ENCODE measurements around the gene SLC44A1.

The SLC44A1 gene

GRCh38 chr9:105316703-105317102, 72.3 kb downstream of the SLC44A1 start:
- Histone ChIP-seq H3K36me3 (ENCODE audit: control insufficient read depth, insufficient read depth, low read length) (no peaks in the 10 kb centered on the region), H3K9me3 (ENCODE audit: control insufficient read depth, insufficient read depth, low read length) (no peaks in the 10 kb centered on the region), H3K27me3 (ENCODE audit: control insufficient read depth, insufficient read depth, low read length) (no peaks in the 10 kb centered on the region), H3K4me1 (ENCODE audit: control insufficient read depth, insufficient read depth, low read length) (no peaks in the 10 kb centered on the region), H3K27ac (ENCODE audit: low read length) (no peak overlapping the region), H3K4me3 (ENCODE audit: low read length) (no peak overlapping the region)
- WGBS (ENCODE audit: insufficient coverage, insufficient read length) = no CpG with 5 or more reads among the region's 2 CpGs
- DNase-seq (ENCODE audit: low read depth, low spot score) = no peak

- Histone ChIP-seq H3K36me3 (ENCODE audit: control insufficient read depth, insufficient read depth, low read length) (no peaks in the 10 kb centered on the region), H3K4me3 (ENCODE audit: low read length) (no peak overlapping the region), H3K9me3 (ENCODE audit: control insufficient read depth, insufficient read depth, low read length) (no peaks in the 10 kb centered on the region), H3K27me3 (ENCODE audit: control insufficient read depth, insufficient read depth, low read length) (no peaks in the 10 kb centered on the region), H3K4me1 (ENCODE audit: control insufficient read depth, insufficient read depth, low read length) (no peaks in the 10 kb centered on the region), H3K27ac (ENCODE audit: low read length) (no peak overlapping the region)
- no peak for DNase-seq (ENCODE audit: low read depth, low spot score)
- WGBS (ENCODE audit: insufficient coverage, insufficient read length) = no CpG with 5 or more reads among the region's 4 CpGs
Observed at GRCh38 chr9:105318729-105319191, 74.3 kb downstream of the SLC44A1 start.

GRCh38 chr9:105319202-105319813, 74.9 kb downstream of the SLC44A1 start:
- H3K4me1 ChIP-seq (ENCODE audit: control insufficient read depth, insufficient read depth, low read length) = no peaks in the 10 kb centered on the region
- no peak for DNase-seq (ENCODE audit: low read depth, low spot score)
- no CpG with 5 or more reads among the region's 5 CpGs for WGBS (ENCODE audit: insufficient coverage, insufficient read length)
- H3K9me3 ChIP-seq (ENCODE audit: control insufficient read depth, insufficient read depth, low read length) = no peaks in the 10 kb centered on the region
- H3K27ac ChIP-seq (ENCODE audit: low read length) = no peak overlapping the region
- H3K4me3 ChIP-seq (ENCODE audit: low read length) = no peak overlapping the region
- H3K36me3 ChIP-seq (ENCODE audit: control insufficient read depth, insufficient read depth, low read length) = no peaks in the 10 kb centered on the region
- H3K27me3 ChIP-seq (ENCODE audit: control insufficient read depth, insufficient read depth, low read length) = no peaks in the 10 kb centered on the region

DNA sequence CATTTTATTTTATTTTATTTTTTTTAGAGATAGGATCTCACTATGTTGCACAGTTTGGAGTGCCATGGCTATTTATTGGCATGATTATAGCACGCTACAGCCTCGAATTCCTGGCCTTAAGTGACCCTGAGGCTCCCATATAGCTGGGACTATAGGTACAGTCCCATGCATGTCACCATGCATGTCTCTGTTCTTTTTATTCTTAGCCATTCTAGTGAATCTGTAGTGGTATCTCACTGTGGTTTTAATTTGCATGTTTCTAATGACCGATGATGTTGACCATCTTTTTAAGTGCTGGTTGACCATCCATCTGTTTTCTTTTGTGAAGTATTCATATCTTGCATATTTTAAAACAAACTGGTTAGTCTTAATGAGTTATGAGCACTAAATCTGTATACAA, 76.1 kb downstream of the SLC44A1 start:
- Histone ChIP-seq H3K27me3 (ENCODE audit: control insufficient read depth, insufficient read depth, low read length) (no peaks in the 10 kb centered on the region), H3K27ac (ENCODE audit: low read length) (no peak overlapping the region), H3K9me3 (ENCODE audit: control insufficient read depth, insufficient read depth, low read length) (no peaks in the 10 kb centered on the region), H3K4me1 (ENCODE audit: control insufficient read depth, insufficient read depth, low read length) (no peaks in the 10 kb centered on the region), H3K4me3 (ENCODE audit: low read length) (no peak overlapping the region), H3K36me3 (ENCODE audit: control insufficient read depth, insufficient read depth, low read length) (no peaks in the 10 kb centered on the region)
- no CpG with 5 or more reads among the region's 3 CpGs for WGBS (ENCODE audit: insufficient coverage, insufficient read length)
- no peak for DNase-seq (ENCODE audit: low read depth, low spot score)

- DNase-seq (ENCODE audit: low read depth, low spot score) = no peak
Observed at GRCh38 chr9:105328296-105328695, 83.8 kb downstream of the SLC44A1 start.

DNA sequence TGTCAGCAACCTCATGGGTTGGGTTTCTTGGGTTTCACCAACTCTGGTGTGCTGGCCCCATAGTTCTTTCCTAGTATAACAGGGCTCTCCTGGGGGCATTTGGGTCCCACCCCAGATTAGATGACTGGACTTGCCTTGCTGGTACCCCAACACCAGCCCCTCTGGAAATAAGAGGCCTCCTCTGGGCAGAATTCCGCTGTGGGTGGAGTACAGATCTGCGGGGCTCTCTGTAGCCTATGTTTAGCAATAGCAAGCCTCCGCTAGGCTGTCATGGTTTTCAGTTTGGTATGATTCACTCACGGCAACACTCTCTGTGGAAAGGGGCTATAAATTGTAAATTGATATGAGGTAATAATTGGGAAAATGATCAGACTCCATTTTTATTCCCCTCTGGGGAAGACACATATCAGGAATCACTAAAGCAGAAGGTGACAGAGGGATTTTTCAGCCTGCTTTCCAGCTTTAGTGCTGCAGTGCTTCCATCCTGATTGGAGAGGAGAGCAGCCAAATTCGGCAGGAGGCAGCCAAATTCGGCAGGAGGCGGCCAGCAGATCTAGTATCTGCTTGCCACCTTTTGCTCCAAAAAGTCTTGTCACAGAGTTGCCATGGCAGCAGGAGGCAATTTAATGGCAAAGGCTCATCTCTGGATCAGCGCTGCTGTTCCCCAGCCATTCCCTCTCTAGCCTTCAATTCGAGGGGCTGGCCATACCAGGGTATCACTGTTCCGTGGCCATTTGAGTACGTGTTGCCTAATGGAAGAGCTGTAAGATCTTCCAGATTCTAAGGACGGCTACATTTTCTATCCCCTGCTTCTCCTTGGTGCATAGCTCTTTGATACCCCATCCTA, 84.6 kb downstream of the SLC44A1 start:
- no peak for DNase-seq (ENCODE audit: low read depth, low spot score)
- Histone ChIP-seq H3K9me3 (ENCODE audit: control insufficient read depth, insufficient read depth, low read length) (no peaks in the 10 kb centered on the region), H3K27me3 (ENCODE audit: control insufficient read depth, insufficient read depth, low read length) (no peaks in the 10 kb centered on the region), H3K4me3 (ENCODE audit: low read length) (no peak overlapping the region), H3K36me3 (ENCODE audit: control insufficient read depth, insufficient read depth, low read length) (no peaks in the 10 kb centered on the region), H3K27ac (ENCODE audit: low read length) (no peak overlapping the region), H3K4me1 (ENCODE audit: control insufficient read depth, insufficient read depth, low read length) (no peaks in the 10 kb centered on the region)
- WGBS (ENCODE audit: insufficient coverage, insufficient read length) = no CpG with 5 or more reads among the region's 12 CpGs

More at GRCh38 chr9:105328296-105328695, 83.8 kb downstream of the SLC44A1 start:
- Histone ChIP-seq H3K4me1 (ENCODE audit: control insufficient read depth, insufficient read depth, low read length) (no peaks in the 10 kb centered on the region), H3K4me3 (ENCODE audit: low read length) (no peak overlapping the region), H3K9me3 (ENCODE audit: control insufficient read depth, insufficient read depth, low read length) (no peaks in the 10 kb centered on the region), H3K27ac (ENCODE audit: low read length) (no peak overlapping the region), H3K27me3 (ENCODE audit: control insufficient read depth, insufficient read depth, low read length) (no peaks in the 10 kb centered on the region), H3K36me3 (ENCODE audit: control insufficient read depth, insufficient read depth, low read length) (no peaks in the 10 kb centered on the region)
- no CpG with 5 or more reads among the region's 3 CpGs for WGBS (ENCODE audit: insufficient coverage, insufficient read length)

DNA sequence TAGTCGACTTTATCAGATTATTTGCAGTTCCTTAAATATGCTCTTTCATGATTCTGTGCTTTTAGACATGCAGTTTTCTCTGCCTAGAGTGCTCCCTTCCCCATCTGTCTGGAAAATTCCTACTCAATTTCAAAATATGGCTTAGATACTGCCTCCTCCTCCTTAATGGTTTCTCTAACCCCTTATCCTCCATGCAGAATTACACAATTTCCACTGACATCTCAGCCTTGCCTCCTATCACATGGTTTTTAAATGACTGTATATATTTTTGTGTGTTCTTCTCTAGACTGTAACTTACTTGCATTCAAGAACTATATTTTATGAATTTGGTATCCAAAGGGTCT, 85.2 kb downstream of the SLC44A1 start:
- Histone ChIP-seq H3K27ac (ENCODE audit: low read length) (no peak overlapping the region), H3K27me3 (ENCODE audit: control insufficient read depth, insufficient read depth, low read length) (no peaks in the 10 kb centered on the region)
- DNase-seq (ENCODE audit: low read depth, low spot score) = no peak

DNA sequence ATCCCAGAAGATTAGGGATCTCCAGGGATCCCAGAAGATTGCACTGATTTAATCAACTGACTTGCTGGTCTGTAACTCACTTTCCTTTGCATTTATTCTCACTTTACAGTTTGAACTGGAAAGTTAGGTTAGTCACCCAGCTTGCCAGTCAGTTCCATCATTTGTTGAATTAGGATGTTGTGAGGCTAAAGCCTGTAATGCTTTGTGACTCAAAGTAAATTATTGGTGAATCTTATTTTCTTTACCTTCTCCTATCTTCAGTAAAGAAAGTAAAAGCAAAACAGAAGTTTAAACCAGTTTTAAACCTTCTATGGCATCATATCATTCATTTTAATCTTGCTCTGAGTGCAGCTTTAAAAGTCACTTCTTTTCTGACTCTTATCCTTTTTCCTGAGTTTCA, 85.8 kb downstream of the SLC44A1 start:
- no peaks in the 10 kb centered on the region for H3K4me1 ChIP-seq (ENCODE audit: control insufficient read depth, insufficient read depth, low read length)
- H3K27ac ChIP-seq (ENCODE audit: low read length) = no peak overlapping the region
- no peaks in the 10 kb centered on the region for H3K27me3 ChIP-seq (ENCODE audit: control insufficient read depth, insufficient read depth, low read length)
- DNase-seq (ENCODE audit: low read depth, low spot score) = no peak
- H3K36me3 ChIP-seq (ENCODE audit: control insufficient read depth, insufficient read depth, low read length) = no peaks in the 10 kb centered on the region
- H3K9me3 ChIP-seq (ENCODE audit: control insufficient read depth, insufficient read depth, low read length) = no peaks in the 10 kb centered on the region
- no peak overlapping the region for H3K4me3 ChIP-seq (ENCODE audit: low read length)

More for the DNA sequence above, 85.2 kb downstream of the SLC44A1 start:
- Histone ChIP-seq H3K4me3 (ENCODE audit: low read length) (no peak overlapping the region), H3K36me3 (ENCODE audit: control insufficient read depth, insufficient read depth, low read length) (no peaks in the 10 kb centered on the region), H3K4me1 (ENCODE audit: control insufficient read depth, insufficient read depth, low read length) (no peaks in the 10 kb centered on the region), H3K9me3 (ENCODE audit: control insufficient read depth, insufficient read depth, low read length) (no peaks in the 10 kb centered on the region)
- no CpG with 5 or more reads among the region's 1 CpG for WGBS (ENCODE audit: insufficient coverage, insufficient read length)

GRCh38 chr9:105330755-105331154, 86.3 kb downstream of the SLC44A1 start:
- Histone ChIP-seq H3K27ac (ENCODE audit: low read length) (no peak overlapping the region), H3K4me1 (ENCODE audit: control insufficient read depth, insufficient read depth, low read length) (no peaks in the 10 kb centered on the region), H3K36me3 (ENCODE audit: control insufficient read depth, insufficient read depth, low read length) (no peaks in the 10 kb centered on the region), H3K27me3 (ENCODE audit: control insufficient read depth, insufficient read depth, low read length) (no peaks in the 10 kb centered on the region), H3K9me3 (ENCODE audit: control insufficient read depth, insufficient read depth, low read length) (no peaks in the 10 kb centered on the region), H3K4me3 (ENCODE audit: low read length) (no peak overlapping the region)
- DNase-seq (ENCODE audit: low read depth, low spot score) = no peak

DNA sequence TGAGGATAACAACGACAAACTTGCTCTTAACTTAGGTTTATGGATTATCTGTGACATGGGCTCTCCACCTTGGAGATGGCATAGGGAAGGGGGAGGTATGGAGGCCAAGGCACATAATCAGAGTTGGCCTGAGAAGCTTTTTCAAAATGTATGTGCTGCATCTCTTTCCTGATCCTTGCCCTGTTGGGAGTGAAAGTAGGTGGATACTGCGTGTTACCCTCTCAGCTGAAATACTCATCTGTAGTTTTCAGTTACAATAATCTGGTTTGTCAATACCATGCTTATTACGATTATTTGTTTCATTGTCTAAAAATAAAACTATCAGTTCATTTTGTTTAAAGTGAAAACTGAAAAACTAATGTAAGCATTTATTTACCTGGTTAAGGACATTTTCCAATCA, 86.7 kb downstream of the SLC44A1 start:
- Histone ChIP-seq H3K36me3 (ENCODE audit: control insufficient read depth, insufficient read depth, low read length) (no peaks in the 10 kb centered on the region), H3K4me1 (ENCODE audit: control insufficient read depth, insufficient read depth, low read length) (no peaks in the 10 kb centered on the region), H3K27ac (ENCODE audit: low read length) (no peak overlapping the region), H3K4me3 (ENCODE audit: low read length) (no peak overlapping the region), H3K27me3 (ENCODE audit: control insufficient read depth, insufficient read depth, low read length) (no peaks in the 10 kb centered on the region), H3K9me3 (ENCODE audit: control insufficient read depth, insufficient read depth, low read length) (no peaks in the 10 kb centered on the region)
- WGBS (ENCODE audit: insufficient coverage, insufficient read length) = no CpG with 5 or more reads among the region's 3 CpGs
- DNase-seq (ENCODE audit: low read depth, low spot score) = no peak

- Histone ChIP-seq H3K36me3 (ENCODE audit: control insufficient read depth, insufficient read depth, low read length) (no peaks in the 10 kb centered on the region), H3K4me3 (ENCODE audit: low read length) (no peak overlapping the region)
- no CpG with 5 or more reads among the region's 1 CpG for WGBS (ENCODE audit: insufficient coverage, insufficient read length)
Observed at GRCh38 chr9:105331755-105332154, 87.3 kb downstream of the SLC44A1 start.

More at GRCh38 chr9:105331755-105332154, 87.3 kb downstream of the SLC44A1 start:
- Histone ChIP-seq H3K9me3 (ENCODE audit: control insufficient read depth, insufficient read depth, low read length) (no peaks in the 10 kb centered on the region), H3K4me1 (ENCODE audit: control insufficient read depth, insufficient read depth, low read length) (no peaks in the 10 kb centered on the region), H3K27me3 (ENCODE audit: control insufficient read depth, insufficient read depth, low read length) (no peaks in the 10 kb centered on the region), H3K27ac (ENCODE audit: low read length) (no peak overlapping the region)
- no peak for DNase-seq (ENCODE audit: low read depth, low spot score)

All from iPS DF 6.9 (cell line).